HPDE6-E6E7 (cell line): ENCODE results near the gene SECTM1.
"Not testable (repeated sequence)": the region's sequence is repeated elsewhere in the genome, so short reads cannot be mapped to it uniquely, and the experiment has no call there.

ENCODE experiments used
- DNase-seq: peaks from one replicate; pipeline ENCODE4 v3.0.0; 2011; ENCODE audit warnings: missing footprints; ENCODE audit errors: extremely low spot score

Gene SECTM1

DNA sequence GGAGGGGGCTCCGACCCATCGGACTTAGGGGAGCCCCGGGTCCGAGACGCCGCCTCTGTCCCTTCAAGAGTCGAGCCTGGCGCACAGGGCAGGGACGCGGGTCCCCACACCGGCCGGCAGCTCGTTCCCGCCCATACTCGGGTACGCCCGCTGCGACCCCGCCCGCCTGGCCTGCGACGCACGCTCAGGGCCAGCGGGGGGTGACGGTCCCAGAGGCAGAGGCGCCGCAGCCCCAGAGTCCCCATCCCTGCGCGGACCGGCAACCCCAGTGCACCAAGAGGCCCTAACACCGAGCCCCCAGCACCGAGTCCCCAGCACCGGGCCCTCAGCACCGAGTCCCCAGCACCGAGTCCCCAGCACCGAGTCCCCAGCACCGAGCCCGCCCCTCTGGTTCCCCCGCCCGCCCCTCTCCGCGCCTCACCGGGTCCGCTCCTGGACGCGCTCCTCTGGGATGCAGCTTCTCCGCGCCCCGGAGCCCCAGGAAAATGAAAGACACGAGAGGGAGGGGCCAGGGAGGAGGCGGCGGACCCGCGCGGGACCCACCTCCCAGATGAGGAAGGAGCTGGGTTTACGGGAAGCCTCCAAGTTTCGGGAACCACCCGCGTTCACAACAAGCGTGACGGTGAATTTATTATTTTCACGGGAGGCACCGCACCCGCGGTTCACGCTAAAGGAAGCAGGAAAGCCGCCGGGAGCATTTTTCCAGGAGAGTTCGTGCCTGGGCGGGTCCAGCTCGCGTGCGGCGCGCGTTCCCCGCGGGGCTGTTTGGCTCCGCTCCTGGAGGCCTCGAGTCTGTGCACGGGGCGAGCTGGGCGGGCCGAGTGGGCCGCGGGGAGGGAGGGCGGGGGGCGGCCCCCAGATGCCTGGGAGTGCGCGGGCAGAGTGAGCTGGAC, at the start of gene SECTM1:
Gene SECTM1 (minus strand): TSS at position 488 of the 893 bp plus-strand sequence. CDS start 6,526 bp downstream, outside the sequence.
- DNase-seq = no peak

GRCh38 chr17:82382933-82383255, 49.3 kb upstream of the SECTM1 start:
- DNase-seq = no peak

- DNase-seq = not testable (repeated sequence)
Observed at GRCh38 chr17:82382220-82382932, 48.8 kb upstream of the SECTM1 start.

DNA sequence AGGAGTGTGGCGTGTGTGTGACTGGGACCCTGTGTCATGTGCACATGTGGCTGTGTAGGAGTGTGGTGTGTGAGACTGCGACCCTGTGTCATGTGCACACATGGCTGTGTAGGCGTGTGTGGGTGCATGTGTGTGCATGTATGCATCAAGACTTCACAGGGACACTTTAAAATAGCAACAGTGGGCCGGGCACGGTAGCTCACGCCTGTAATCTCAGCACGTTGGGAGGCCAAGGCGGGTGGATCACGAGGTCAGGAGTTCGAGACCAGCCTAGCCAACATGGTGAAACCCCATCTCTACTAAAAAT, 48.1 kb upstream of the SECTM1 start:
- not testable (repeated sequence) for DNase-seq

GRCh38 chr17:82380860-82381702, 47.5 kb upstream of the SECTM1 start:
- DNase-seq = no peak

- no peak for DNase-seq
Observed at GRCh38 chr17:82378741-82379021, 45.1 kb upstream of the SECTM1 start.

- no peak for DNase-seq
Observed at GRCh38 chr17:82377924-82378740, 44.6 kb upstream of the SECTM1 start.

DNA sequence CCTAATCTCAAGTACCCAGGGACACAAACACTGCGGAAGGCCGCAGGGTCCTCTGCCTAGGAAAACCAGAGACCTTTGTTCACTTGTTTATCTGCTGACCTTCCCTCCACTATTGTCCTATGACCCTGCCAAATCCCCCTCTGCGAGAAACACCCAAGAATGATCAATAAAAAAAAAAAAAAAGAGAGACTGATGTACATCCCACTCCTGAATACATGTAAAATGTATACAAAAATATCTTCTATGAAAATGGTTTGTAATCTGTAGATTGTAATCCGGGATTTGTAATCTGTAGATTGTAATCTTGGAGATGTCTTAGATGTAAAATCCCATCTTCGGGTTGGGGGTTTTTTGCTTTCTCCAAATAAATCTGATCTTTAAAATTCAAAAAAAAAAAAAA, 43.7 kb upstream of the SECTM1 start:
- not testable (repeated sequence) for DNase-seq

GRCh38 chr17:82376042-82376730, 42.6 kb upstream of the SECTM1 start:
- no peak for DNase-seq

DNA sequence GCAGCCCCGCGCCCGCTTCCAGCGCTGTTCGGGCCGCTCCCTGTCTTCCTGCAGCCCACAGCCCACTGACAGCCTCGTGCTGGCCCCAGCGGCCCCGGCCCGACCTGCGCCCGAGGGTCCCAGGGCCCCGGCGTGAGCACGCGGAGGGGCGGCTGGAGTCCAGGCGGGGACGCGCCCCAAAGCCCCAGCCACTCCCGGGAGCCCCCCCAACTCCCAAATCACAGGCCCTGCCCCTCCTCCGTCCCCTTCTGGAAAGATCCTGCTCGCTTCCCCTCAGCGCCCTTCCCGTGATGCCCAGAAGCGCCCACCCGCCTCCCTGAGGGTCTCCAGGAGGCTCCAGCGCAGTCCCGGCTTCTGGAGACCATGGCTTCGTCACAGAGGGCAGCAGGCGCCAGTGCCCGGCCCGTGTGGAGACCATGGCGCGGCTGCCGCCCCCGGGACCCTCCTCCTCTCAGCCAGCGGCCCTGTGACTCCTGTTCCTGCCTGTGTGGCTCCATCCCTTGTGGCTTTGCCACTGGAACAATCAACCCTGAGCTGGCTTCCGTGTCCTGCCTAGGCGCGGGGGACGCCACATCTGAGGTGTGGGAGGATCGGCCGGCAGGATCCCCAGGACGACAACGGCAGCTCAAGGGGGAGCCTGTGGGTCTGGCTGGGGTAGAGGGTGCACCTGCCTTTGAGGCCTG, 41.9 kb upstream of the SECTM1 start:
- DNase-seq = no peak

- DNase-seq = no peak
Observed at GRCh38 chr17:82374626-82375331, 41.2 kb upstream of the SECTM1 start.

GRCh38 chr17:82373731-82374625, 40.4 kb upstream of the SECTM1 start:
- DNase-seq = no peak

DNA sequence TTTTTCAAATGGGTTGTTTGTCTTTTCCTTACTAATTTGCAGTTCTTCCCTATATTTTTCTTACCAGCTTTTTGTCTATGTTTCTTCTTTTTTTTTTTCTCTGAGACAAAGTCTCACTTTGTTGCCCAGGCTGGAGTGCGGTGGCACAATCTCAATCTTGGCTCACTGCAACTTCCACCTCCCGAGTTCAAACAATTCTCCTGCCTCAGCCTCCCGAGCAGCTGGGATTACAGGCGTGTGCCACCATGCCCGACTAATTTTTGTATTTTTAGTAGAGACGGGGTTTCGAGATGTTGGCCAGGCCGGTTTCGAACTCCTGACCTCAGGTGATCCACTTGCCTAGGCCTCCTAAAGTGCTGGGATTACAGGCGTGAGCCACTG, 39.5 kb upstream of the SECTM1 start:
- DNase-seq = not testable (repeated sequence)

DNA sequence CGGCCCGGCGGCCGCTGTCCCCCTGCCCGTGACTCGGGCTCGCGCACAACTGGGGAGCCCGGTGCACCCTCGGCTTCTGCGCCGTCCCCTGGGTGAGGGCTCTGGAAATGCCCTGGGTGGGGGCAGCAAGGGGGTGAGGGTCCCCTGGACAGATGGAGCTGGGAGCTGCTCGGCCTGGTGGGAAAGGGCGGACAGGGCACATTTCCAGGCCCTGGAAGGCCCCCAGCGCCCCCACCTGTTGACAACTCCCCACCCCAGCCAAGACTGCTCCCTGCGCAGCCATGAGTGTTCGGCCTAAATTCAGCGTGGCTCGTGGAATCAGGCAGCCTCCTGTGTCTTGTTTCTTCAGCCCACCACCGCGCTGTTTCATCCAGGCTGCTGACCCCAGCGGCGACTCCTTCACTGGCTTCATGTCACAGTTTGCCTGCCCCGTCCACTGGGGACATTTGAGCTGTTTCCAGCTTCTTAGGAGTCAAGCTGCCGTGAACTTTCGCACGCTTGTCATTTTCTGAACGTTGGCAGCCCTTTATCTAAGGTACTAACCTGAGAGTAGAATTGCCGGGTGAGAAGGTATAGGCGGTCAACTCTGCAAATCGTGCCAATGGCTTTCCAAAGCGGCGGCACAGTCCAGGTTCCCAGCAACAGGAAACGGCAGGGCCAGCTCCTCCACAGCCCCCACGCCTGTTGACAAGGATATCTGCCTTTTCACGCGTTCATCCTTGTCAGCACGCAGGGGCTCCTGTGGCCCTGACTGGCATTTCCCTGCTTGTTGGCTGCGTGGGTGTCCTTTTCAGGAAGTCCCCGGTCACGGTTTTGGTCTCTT, 38.9 kb upstream of the SECTM1 start:
- no peak for DNase-seq

DNA sequence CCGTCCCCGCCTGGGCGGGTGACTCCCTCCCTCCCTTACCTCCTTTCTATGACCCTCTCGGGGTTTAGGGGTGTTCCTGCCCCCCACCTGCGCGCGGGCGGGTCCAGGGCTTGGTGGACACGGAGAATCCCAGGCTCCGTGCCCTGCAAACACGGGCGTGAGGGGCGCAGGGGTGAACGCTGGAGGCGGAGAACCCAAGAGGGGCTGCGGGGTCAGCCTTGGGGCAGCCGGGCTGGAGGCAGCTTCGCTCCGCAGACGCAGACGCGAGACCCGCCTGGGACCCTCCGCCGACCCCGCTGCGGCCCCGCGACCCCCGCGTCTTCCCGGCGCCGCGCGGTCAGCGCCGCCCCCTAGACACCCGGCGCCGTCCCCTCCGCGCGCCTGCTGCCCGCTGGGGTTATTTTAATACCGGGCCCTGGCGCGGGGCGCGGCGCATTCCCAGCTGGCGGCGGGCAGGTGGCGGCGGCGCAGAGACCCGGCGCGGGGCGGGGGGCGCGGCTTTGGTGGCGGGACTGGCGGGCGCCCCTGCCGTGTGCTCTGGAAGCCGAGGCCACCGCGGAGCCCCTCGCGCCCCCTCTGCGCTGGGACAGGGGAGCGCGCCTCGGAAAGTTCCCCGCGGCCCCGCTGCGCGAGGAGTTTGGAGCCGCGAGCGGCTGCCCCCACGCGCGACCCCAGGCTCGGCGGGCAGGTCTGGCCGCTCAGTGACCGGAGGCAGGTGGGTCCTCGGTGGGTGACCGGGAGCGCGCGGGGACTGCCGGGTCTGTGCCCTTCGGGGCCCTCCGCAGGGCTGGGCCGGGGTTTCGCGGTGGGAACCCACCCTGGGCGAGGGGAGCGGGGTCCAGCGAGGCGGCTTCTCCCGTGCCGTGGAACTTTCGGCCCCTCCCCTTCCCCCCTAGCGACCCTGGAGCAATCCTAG, 38.0 kb upstream of the SECTM1 start, which contains the start of gene UTS2R:
Gene UTS2R (plus strand): TSS at position 433 of the 916 bp plus-strand sequence. CDS start 2,560 bp downstream, outside the sequence.
- no peak for DNase-seq

DNA sequence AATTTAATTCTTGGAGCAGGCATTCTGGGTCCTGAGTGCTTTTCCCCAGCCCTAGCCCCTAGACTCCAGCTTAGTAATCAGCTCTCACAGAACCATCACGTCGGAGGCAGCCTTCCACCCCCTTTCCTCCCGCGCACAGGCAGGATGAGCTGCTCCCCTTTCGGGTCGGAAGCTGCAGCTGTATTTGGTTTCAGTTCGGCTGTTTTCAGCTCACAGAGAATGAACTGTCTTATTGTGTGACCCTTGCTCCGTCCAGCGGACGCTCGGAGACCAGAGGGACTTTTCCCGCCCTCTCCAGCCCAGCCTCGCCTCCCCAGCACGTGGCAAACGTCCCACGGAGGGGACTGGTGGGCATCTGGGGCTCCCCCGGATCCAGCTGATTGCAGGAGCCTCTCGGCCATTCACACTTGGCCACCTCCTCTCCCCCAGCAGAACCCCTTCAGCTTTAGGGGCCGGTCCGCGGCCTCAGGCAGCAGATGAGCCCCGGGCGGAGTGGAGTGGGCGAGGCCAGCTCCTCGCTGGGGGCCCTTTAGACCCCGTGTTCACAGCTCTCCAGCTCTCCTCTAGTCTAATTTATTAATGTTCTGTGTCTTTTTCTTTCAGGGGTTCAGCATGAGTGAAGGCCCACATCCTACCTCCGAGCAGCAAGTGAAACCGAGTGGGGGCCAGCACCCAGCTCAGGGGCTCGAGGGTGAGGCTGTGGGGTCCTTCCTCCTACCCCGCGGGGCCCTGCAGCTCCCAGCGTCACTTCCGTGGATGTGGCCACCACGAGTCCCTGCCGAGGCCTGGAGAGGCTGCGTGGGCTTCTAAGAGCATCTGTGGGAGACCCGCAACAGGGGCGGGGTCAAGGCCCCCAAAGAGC, 37.1 kb upstream of the SECTM1 start:
- DNase-seq = no peak
